ENCODE data around the gene COL7A1. TPM values are rescaled to one million over a fixed set of nuclear protein-coding genes. Genes with fewer than 3 reads are reported as not detected.

Gene COL7A1
- total RNA-seq, 4 donors from 2014 or later: 0.66 to 1.7 (median 1.1) TPM

- in situ Hi-C loops (cut with MboI; ENCODE audit: low sequenced_read_pairs in 4 of 4) (no loop called here), intact Hi-C loops (cut with DNase I; ENCODE audit: low total_unique reads) (no loop called here)
- H3K27me3 ChIP-seq: no peaks in the 10 kb centered on the region
- no peak for ATAC-seq
- TF ChIP-seq POLR2A (IDR thresholded peaks at IDR 0.05) (no peak), CTCF (IDR thresholded peaks at IDR 0.05 in 4 of 5, conservative IDR thresholded peaks at IDR 0.05 in 1 of 5) (no peak)
- no peak overlapping the region for H3K4me3 ChIP-seq
- no peaks in the 10 kb centered on the region for H3K4me1 ChIP-seq
- no peak overlapping the region for H3K27ac ChIP-seq
- H3K36me3 ChIP-seq: peaks cover 0 to 35% of the 10 kb centered on the region in 2 donors
- no peaks in the 10 kb centered on the region for H3K9me3 ChIP-seq
- DNase-seq: no peak
Observed at GRCh38 chr3:48625600-48625999, 30.5 kb upstream of the COL7A1 start.

GRCh38 chr3:48624767-48625166 lies 29.6 kb upstream of the COL7A1 start:
- H3K36me3 ChIP-seq: peaks cover 0 to 27% of the 10 kb centered on the region in 2 donors
- DNase-seq (no peak), ATAC-seq (no peak)
- no peak for TF ChIP-seq POLR2A (IDR thresholded peaks at IDR 0.05)
- TF ChIP-seq CTCF (IDR thresholded peaks at IDR 0.05 in 4 of 5, conservative IDR thresholded peaks at IDR 0.05 in 1 of 5): no peak
- H3K27ac ChIP-seq: no peak overlapping the region
- intact Hi-C loops (cut with DNase I; ENCODE audit: low total_unique reads) (no loop called here), in situ Hi-C loops (cut with MboI; ENCODE audit: low sequenced_read_pairs in 4 of 4) (no loop called here)
- no peaks in the 10 kb centered on the region for H3K9me3 ChIP-seq
- H3K4me1 ChIP-seq: no peaks in the 10 kb centered on the region
- H3K27me3 ChIP-seq: no peaks in the 10 kb centered on the region
- H3K4me3 ChIP-seq: no peak overlapping the region

GRCh38 chr3:48623851-48624547 lies 28.9 kb upstream of the COL7A1 start:
- no peak for DNase-seq
- Histone ChIP-seq H3K9me3 (no peaks in the 10 kb centered on the region), H3K27me3 (no peaks in the 10 kb centered on the region), H3K36me3 (peaks cover 0 to 23% of the 10 kb centered on the region in 2 donors), H3K4me1 (no peaks in the 10 kb centered on the region), H3K27ac (no peak overlapping the region), H3K4me3 (no peak overlapping the region)
- in situ Hi-C loops (cut with MboI; ENCODE audit: low sequenced_read_pairs in 4 of 4) (no loop called here), intact Hi-C loops (cut with DNase I; ENCODE audit: low total_unique reads) (no loop called here)
- ATAC-seq: no peak
- TF ChIP-seq POLR2A (IDR thresholded peaks at IDR 0.05): no peak

GRCh38 chr3:48621461-48621869 lies 26.3 kb upstream of the COL7A1 start, which contains the start of gene TMEM89:
Gene TMEM89 (minus strand): TSS chr3:48621769. CDS start chr3:48621756, 13 bp downstream.
- ATAC-seq: no peak
- intact Hi-C loops (cut with DNase I; ENCODE audit: low total_unique reads): no loop called here
- peaks cover 0 to 8% of the 10 kb centered on the region in 2 donors for H3K36me3 ChIP-seq
- no peak for DNase-seq
- no peaks in the 10 kb centered on the region for H3K27me3 ChIP-seq
- H3K4me3 ChIP-seq: no peak within 1 kb of the TSS
- H3K27ac ChIP-seq: no peak within 1 kb of the TSS
- H3K4me1 ChIP-seq: no peaks in the 10 kb centered on the region
- in situ Hi-C loops (cut with MboI; ENCODE audit: low sequenced_read_pairs in 4 of 4): no loop called here
- no peak for TF ChIP-seq CTCF (IDR thresholded peaks at IDR 0.05 in 4 of 5, conservative IDR thresholded peaks at IDR 0.05 in 1 of 5)
- no peak for TF ChIP-seq POLR2A (IDR thresholded peaks at IDR 0.05)
- no peaks in the 10 kb centered on the region for H3K9me3 ChIP-seq

GRCh38 chr3:48619541-48620524 lies 24.7 kb upstream of the COL7A1 start:
- no peaks in the 10 kb centered on the region for H3K27me3 ChIP-seq
- ATAC-seq (no peak), DNase-seq (no peak)
- H3K36me3 ChIP-seq: no peaks in the 10 kb centered on the region
- intact Hi-C loops (cut with DNase I; ENCODE audit: low total_unique reads): no loop called here
- in situ Hi-C loops (cut with MboI; ENCODE audit: low sequenced_read_pairs in 4 of 4): no loop called here
- no peak for TF ChIP-seq CTCF (IDR thresholded peaks at IDR 0.05 in 4 of 5, conservative IDR thresholded peaks at IDR 0.05 in 1 of 5)
- no peak for TF ChIP-seq POLR2A (IDR thresholded peaks at IDR 0.05)
- no peaks in the 10 kb centered on the region for H3K4me1 ChIP-seq
- H3K9me3 ChIP-seq: no peaks in the 10 kb centered on the region
- H3K27ac ChIP-seq: no peak overlapping the region
- H3K4me3 ChIP-seq: no peak overlapping the region

Measured in gastrocnemius medialis (tissue), 4 donors.